GM12873 (cell line): Measurements from ENCODE around the gene SULT1A2.

Experiments
- CTCF ChIP-seq: IDR thresholded peaks from 2 replicates; pipeline ENCODE4 v1.5.1; 2012; ENCODE audit warnings: low read depth, mild to moderate bottlenecking, moderate library complexity, low read length, control low read depth; ENCODE audit not compliant: insufficient read depth; ENCODE audit errors: missing control alignments

Gene SULT1A2

GRCh38 chr16:28603381-28604185 is 6.7 kb upstream of the SULT1A2 start:
- no peak for TF ChIP-seq CTCF

- TF ChIP-seq CTCF: no peak
Measured at GRCh38 chr16:28602529-28602928, 5.7 kb upstream of the SULT1A2 start.

- no peak for TF ChIP-seq CTCF
Measured at GRCh38 chr16:28597692-28598261, 927 bp upstream of the SULT1A2 start.

- no peak for TF ChIP-seq CTCF
Measured at GRCh38 chr16:28596115-28596630, 677 bp downstream of the SULT1A2 start.

GRCh38 chr16:28592979-28593553 is 3.8 kb downstream of the SULT1A2 start:
- TF ChIP-seq CTCF: no peak

GRCh38 chr16:28592511-28592910 is 4.3 kb downstream of the SULT1A2 start:
- no peak for TF ChIP-seq CTCF

- TF ChIP-seq CTCF: no peak
Measured at GRCh38 chr16:28591355-28591754, 5.5 kb downstream of the SULT1A2 start.
